LNCaP clone FGC (cell line): ENCODE results near the gene HYAL2.
A peak's percentile ranks its signal among the peaks of the same experiment; 100 is the strongest.

Experiments
- DNase-seq: peaks from one replicate; pipeline ENCODE4 v3.0.0-alpha.2; 2011; ENCODE audit warnings: low read depth
- H3K4me3 ChIP-seq: 2 replicates; pipeline ENCODE4 v1.5.1; 2011; ENCODE audit warnings: mild to moderate bottlenecking, low read depth, low read length, control low read depth
- TF ChIP-seq, protein P1 (sequence below): IDR thresholded peaks from 2 replicates; pipeline ENCODE4 v1.5.1; 2012; ENCODE audit warnings: mild to moderate bottlenecking; ENCODE audit not compliant: control insufficient read depth, insufficient read depth; ENCODE audit errors: extremely low read depth

Gene HYAL2

DNA sequence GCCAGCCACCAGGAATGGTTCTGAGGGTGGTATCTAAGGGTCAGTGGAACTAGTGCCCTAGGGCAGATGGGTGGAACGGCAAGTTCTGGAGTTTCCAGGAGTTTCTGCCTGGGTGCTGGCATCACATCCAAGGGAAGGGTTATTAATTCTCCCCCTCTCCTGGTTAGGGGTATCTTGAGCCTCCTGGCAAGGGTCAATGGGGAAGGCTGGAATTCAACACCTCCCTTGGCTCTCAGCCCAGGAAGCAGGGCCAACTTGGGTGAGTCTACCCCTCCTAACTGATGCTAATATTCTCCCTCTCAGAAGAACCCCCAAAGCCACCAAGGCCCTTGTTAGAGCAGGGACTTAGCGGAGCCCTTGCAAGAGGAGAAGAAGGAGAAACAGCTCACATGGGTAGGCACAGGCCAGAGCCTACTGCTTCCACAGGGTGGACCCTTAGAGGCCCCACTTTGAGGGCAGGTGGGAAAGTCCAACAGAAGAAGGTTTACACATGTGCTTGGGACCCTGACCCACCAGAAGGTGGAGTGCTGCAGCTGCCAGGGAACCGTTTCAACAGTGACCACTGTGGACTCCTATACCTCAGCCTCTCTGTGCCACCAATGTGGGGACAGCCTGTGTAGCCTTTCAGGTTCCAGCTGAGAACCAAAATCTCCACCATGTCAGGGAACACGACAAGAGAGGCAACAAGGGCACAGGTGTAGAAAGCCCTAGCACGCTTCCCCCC lies 33.4 kb upstream of the HYAL2 start:
- TF ChIP-seq, protein P1, sequence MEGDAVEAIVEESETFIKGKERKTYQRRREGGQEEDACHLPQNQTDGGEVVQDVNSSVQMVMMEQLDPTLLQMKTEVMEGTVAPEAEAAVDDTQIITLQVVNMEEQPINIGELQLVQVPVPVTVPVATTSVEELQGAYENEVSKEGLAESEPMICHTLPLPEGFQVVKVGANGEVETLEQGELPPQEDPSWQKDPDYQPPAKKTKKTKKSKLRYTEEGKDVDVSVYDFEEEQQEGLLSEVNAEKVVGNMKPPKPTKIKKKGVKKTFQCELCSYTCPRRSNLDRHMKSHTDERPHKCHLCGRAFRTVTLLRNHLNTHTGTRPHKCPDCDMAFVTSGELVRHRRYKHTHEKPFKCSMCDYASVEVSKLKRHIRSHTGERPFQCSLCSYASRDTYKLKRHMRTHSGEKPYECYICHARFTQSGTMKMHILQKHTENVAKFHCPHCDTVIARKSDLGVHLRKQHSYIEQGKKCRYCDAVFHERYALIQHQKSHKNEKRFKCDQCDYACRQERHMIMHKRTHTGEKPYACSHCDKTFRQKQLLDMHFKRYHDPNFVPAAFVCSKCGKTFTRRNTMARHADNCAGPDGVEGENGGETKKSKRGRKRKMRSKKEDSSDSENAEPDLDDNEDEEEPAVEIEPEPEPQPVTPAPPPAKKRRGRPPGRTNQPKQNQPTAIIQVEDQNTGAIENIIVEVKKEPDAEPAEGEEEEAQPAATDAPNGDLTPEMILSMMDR = no peak
- no peak for DNase-seq
- no peak overlapping the region for H3K4me3 ChIP-seq

- H3K4me3 ChIP-seq = no peak overlapping the region
- TF ChIP-seq, protein P1 = no peak
- DNase-seq = no peak
Observed at GRCh38 chr3:50354850-50355249, 32.3 kb upstream of the HYAL2 start.

DNA sequence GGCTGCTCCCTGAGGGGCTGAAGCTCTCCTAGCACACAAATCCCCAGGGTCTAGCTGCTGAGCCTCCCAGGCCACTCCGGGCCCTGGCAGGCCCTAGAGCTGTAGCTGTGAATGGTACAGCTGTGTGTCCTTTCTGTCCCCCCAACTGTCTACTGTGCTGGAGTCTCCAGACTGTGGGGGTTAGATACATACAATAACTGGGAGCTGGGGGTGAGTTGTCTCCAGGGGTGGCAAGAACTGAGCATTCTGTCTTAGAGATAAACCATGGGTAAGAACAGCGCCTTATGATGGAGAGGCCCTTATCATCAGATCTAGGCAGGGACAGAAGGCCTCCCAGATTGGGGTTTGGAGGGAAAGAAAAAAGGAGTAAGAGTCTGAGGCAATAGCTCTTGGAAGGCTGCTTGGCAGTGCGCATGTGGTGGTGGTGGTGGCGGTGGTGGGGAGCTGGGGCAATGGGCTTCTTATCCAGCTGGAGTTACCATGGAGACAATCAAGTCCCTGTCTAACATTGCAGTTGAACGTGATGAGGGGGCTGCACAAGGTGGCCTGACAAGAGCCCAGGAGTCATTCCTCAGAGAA lies 31.7 kb upstream of the HYAL2 start:
- H3K4me3 ChIP-seq = no peak overlapping the region
- TF ChIP-seq, protein P1 = no peak
- no peak for DNase-seq

- no peak overlapping the region for H3K4me3 ChIP-seq
- DNase-seq = no peak
- TF ChIP-seq, protein P1 = no peak
Observed at GRCh38 chr3:50353245-50354004, 30.9 kb upstream of the HYAL2 start.

- H3K4me3 ChIP-seq = no peak overlapping the region
- no peak for DNase-seq
- TF ChIP-seq, protein P1 = peak; percentile 42
Observed at GRCh38 chr3:50352781-50353180, 30.2 kb upstream of the HYAL2 start.

DNA sequence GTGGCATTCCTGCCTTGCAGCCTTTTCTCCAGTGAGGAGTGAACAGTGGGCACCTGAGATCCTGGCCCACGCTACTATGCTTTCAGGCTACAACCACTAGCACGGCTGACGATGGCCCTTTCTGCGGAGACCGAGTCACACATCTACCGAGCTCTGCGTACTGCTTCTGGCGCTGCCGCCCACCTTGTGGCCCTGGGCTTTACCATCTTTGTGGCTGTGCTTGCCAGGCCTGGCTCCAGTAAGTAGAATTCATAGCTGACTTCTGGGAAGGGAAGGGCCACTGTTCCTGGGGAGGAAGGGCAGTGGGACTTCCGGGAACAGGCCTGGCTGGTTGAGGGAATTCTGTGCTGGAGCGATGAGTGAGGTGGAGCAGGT lies 28.8 kb upstream of the HYAL2 start:
- peak overlapping the region; percentile 57 for H3K4me3 ChIP-seq
- TF ChIP-seq, protein P1 = no peak
- no peak for DNase-seq
